CD4-positive, alpha-beta T cell treated with Interleukin-2 at 100 ng/mL for 4 hours (primary cell): ENCODE data around the gene DNAAF9.
A peak's percentile ranks its signal among the peaks of the same experiment; 100 is the strongest.
"Not testable (repeated sequence)": the region's sequence is repeated elsewhere in the genome, so short reads cannot be mapped to it uniquely, and the experiment has no call there.

Source experiments
- DNase-seq: peaks from one replicate; pipeline ENCODE4 v3.0.0-alpha.2; 2020; ENCODE audit warnings: low spot score

Gene DNAAF9

DNA sequence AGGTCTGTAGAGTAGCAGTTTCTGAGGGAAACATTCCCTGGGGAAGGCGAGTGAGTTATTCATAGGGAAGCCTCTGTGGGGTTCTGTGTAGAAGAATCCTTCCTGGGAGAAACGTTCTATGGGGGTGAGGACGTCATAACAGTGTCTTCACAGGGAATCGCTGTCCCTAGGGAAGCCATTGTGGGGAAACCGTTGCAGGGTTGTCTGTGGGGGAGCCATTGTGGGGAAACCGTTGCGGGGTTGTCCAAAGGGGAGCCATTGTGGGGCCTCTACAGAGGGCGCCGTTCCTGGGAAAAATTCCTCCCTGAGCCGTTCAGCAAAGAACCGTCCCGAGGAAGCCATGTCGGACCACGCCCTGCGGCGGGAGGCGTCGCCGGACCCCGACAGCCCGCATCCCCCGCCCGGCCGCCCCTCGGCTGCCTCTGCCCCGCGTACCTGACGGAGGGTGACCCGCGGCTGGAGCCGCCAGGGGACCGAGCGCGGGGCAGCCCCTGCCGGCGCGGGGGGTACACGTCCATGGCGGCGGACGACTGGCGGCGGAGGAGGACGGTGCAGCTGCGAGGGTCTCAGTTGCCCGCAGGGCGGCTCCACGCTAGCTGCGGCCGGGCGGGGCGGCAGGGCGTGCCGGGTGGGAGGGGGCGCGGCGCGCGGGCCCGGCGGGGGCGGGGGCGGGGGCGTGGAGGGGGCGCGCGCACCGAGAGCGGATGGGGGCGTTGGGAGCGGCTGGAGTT lies at the start of gene DNAAF9:
DNAAF9 (minus strand) TSS at position 630 of the 731 bp plus-strand sequence; CDS start at position 518, 112 bp downstream.
- DNase-seq = peak; percentile 67

GRCh38 chr20:3456648-3457047 lies 49.2 kb upstream of the DNAAF9 start:
- DNase-seq = no peak

DNA sequence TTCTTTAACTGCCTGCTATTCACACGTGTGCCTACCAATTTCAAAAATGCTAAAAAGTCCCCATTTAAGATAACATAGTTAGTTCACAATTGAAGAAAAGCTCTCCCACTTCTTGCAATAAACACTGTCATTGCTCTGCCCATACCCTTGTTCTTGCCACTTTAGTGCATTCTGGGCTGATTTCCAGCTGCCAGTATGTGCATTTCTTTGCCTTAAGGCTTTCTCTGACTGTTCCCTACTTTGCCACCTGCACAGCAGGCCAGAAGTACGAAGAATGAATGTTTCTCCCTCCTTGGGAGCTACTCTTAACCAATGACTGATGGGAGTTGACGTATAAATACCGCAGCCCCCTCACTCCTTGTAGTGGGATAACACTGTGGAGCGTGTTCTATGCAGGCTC lies 47.4 kb upstream of the DNAAF9 start:
- DNase-seq = no peak

DNA sequence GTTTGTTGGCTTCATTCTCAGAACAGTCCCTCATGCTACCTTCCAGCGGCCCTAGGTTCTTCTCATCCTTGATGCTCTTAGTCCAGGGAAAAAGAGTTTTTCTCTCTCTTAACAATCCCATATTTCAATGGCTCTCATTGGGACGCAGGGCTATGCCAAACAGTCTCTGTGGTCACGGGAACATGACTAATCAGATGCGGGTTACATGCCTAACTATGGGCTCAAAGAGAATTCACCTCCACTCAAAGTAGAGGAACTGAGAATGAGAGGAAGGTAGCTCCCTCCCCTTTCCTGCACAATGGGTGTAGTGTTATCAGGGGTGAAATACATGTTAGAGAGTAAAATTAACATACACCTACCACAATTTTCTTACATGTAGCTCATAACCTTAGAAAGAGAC lies 45.2 kb upstream of the DNAAF9 start:
- DNase-seq = no peak

DNA sequence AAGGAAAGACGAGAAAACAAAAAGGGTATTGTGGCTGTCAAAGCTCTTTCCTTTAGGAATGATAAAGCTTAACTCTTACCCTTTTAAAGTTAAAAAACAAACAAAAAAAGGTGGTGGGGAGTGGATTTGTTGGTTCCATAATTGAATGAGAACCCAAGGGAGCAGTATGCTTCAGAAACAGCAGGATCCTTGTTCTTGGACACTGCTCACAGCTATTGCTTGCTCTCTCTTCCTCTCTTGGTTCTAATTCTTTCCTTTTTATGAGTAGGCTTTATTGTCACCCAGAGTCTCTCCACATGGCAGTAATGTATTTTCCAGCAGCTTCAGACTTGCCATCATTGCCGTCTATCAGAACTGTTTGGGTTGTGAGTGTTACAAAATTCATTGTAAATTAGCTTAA lies 44.7 kb upstream of the DNAAF9 start:
- no peak for DNase-seq

DNA sequence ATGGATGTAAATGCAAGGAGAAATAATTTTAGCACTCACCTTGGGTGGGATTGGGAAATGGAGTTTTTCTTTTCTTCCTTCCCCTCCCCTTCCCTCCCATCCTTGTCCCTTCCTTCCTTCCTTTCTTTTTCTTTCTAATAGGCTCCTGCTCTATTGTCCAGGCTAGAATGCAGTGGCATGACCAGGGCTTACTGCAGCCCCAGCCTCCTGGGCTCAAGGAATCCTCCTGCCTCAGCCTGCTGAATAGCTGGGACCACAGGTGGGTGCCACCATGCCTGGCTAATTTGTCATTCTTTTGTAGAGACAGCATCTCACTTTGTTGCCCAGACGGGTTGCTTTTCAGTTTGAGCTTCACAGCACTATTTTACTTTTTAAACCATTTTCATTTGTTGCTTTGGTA lies 41.9 kb upstream of the DNAAF9 start:
- no peak for DNase-seq

DNA sequence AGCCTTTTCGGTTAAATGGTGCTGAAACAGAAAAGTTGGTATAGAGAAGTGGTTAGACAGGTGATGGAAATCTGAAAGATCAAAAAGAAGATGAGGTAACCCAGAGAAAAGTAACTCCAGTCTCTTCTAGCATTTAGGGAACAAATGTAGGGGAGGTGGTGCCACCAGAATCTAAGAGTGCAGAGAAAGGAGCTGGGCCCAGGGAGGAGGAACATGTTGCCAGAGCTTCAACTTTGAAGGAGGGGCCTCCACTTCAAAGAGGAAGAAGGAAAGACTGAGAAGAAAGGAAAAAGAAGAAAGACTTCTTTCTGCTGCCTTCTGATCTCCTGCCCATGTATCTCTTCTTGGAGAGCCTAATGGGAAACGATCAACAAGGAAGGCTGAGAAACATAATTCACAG lies 39.9 kb upstream of the DNAAF9 start:
- DNase-seq = no peak

- no peak for DNase-seq
Measured at GRCh38 chr20:3446779-3447178, 39.3 kb upstream of the DNAAF9 start.

- no peak for DNase-seq
Measured at GRCh38 chr20:3436864-3437574, 29.6 kb upstream of the DNAAF9 start.

DNA sequence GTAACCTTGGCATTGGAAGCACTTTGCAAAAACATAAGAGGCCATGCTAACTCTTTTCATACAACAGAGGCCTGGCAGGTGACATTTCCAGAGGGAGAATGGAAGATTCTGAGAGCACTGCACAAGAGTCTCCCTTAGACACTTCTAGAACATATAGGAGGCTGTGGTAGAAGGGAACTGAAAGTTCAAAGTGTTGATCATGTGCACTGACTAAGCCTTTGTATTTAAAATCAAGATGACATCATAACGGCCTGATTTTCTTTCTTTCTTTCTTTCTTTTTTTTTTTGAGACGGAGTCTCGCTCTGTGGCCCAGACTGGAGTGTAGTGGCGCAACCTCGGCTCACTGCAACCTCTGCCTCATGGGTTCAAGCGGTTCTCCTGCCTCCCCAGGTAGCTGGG lies 26.8 kb upstream of the DNAAF9 start:
- no peak for DNase-seq

DNA sequence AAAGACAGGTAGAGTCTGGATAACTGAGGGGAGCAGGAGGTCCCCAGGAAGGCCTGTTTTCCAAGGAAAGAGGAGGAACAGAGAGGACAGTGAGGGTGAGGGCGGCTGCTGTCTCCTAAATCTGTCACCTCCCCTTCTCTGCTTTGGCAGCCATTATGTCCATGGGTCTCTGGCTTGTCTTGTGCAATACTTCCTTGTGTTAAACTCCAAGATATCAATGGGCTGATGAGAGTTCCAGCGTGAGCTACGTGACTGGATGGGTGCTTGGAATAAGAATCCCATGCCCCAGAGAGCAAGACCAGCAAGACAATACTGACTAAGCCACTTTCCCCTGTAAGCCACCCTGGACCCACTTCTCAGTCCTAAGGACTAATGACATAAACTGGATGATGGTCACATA lies 26.3 kb upstream of the DNAAF9 start:
- no peak for DNase-seq

DNA sequence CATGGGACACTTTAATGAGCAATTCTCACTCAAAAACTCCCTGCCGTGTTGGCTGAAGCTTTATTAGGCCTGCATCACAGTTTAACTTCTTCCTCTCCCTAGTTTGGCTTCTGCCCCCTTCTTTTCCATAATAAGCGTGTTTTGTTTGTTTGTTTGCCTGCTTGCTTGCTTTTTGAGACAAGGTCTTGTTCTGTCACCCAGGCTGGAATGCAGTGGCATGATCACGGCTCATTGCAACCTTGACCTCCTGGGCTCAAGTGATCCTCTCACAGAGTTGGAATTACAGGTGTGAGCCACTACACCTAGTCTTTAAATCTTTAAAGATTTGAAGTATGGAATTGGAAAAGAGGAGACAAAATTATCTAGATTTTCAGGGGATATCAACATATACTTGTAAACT lies 25.4 kb upstream of the DNAAF9 start:
- DNase-seq = no peak

GRCh38 chr20:3431109-3431508 lies 23.6 kb upstream of the DNAAF9 start:
- no peak for DNase-seq

DNA sequence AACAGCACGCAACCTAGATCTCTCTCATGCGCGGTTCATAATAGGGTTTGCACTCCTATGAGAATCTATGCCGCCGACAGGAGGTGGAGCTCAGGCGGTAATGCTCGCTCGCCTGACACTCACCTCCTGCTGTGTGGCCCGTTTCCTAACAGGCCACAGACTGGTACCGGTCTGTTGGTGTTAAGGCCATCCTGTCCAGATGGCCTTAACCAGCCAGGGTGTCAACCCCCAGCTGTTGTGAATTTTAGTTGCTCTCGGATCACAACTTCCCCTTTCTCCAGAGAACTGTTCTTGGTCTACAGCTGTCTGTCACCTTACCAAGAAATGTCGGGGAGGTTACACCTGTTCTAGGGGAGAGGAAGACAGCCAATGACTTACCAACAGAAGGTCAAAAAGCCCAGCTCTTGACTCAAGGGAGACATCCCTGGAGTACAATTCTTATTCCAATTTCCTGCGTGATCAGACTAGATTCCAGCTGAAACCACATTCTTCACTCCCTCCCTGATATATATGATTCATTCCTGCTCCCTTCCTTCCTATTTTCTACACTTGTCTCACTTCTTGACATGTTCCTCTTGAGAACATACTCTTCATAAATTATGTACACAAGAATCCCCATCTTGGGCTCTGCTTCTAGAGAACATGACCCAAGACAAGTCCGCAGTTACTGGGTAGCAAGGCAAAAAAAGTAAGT lies 23.1 kb upstream of the DNAAF9 start:
- DNase-seq = no peak

GRCh38 chr20:3426766-3427165 lies 19.3 kb upstream of the DNAAF9 start:
- DNase-seq = not testable (repeated sequence)

GRCh38 chr20:3423126-3423525 lies 15.7 kb upstream of the DNAAF9 start:
- no peak for DNase-seq

DNA sequence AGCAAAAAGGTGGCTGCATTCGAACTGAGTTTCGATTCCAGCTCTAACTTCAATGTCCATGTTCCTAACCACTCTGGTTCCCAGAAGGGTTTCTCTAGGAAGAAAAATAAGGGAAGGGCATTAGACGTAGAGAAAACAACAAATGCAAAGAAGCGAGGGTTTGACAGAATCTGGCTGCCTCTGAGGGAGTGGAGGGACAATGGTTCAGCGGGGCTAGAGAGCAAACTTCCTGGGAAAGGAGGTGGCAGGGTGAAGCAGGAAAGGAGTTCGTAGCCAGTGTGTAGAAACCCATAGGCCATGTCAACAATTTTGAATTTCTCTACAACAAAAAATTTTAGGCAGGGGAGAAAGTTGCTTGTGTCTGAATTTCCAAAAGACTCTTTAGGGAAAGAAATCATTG lies 14.5 kb upstream of the DNAAF9 start:
- no peak for DNase-seq

DNA sequence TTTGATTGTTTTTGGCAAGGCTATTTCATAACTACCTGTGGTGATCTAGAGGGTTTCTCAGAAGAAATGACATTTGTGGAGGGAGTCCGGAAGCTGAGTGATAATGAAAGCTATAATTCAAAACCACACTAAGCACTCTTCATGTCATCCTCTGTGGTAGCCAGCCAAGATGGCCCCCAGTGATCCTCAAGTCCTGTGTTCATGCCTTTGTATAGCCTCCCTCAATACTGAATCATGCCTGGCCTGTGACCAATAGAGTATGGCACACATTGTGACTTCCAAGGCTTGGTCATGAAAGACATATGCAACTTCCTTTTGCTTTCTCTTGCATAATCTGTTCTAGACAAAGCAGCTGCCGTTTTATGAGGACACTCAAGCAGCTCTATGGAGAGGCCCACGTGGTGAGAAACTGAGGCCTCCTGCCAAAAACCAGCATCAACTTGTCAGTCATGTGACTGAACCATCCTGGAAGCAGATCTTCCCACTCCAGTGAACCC lies 12.8 kb upstream of the DNAAF9 start:
- DNase-seq = peak; percentile 60

DNA sequence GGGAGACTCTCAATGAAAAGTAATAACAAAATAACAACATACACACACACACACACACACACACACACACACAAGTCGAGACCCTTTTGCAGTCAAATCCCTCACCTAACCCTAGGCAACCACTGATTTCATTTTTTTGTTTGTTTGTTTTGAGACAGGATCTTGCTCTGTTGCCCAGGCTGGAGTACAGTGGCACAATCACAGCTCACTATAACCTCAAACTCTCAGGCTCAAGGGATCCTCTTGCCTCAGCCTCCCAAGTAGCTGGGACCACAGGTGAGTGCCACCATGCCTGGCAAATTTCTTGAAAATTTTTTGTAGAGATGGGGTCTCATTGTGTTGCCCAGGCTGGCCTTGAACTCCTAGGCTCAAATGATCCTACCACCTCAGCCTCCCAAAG lies 10.7 kb upstream of the DNAAF9 start:
- DNase-seq = not testable (repeated sequence)

DNA sequence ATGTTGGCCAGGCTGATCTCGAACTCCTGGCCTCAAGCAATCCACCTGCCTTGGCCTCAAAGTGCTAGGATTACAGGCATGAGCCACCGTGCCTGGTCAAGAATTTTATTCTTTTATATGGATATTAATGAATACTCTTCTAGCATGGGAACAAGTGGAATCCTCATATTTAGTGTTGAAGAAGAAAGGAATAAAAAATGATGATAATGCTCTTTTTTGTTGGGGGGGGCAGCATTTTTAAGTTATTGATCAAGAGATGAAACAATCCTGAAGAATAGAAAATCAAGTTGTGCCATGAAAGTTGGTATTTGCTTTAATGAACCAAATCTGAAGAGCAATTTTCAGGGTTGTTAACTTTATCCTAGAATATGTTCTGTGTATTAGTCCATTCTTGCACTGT lies 6.7 kb upstream of the DNAAF9 start:
- DNase-seq = no peak

GRCh38 chr20:3413393-3413889 lies 6.0 kb upstream of the DNAAF9 start:
- DNase-seq = no peak

GRCh38 chr20:3412600-3413392 lies 5.3 kb upstream of the DNAAF9 start:
- DNase-seq = no peak
